Activated CD4-positive, alpha-beta T cell treated with anti-CD3 and anti-CD28 coated beads, Interleukin-2, amount 50 U/mL, for 1 hour (primary cell): ENCODE results near the gene DRAM2.
"Not testable (repeated sequence)": the region's sequence is repeated elsewhere in the genome, so short reads cannot be mapped to it uniquely, and the experiment has no call there.

Experiments used
- DNase-seq: peaks from one replicate; pipeline ENCODE4 v3.0.0-alpha.2; 2020

The DRAM2 gene

GRCh38 chr1:111141245-111142220, 1.6 kb upstream of the DRAM2 start:
- DNase-seq, result no peak

GRCh38 chr1:111140680-111140967, 731 bp upstream of the DRAM2 start:
- no peak for DNase-seq

GRCh38 chr1:111139324-111139955, 453 bp downstream of the DRAM2 start:
- DNase-seq, result peak; percentile 19

- no peak for DNase-seq
Observed at GRCh38 chr1:111133866-111134265, 6.0 kb downstream of the DRAM2 start.

GRCh38 chr1:111131693-111132092, 8.2 kb downstream of the DRAM2 start:
- no peak for DNase-seq

GRCh38 chr1:111129376-111129775, 10.5 kb downstream of the DRAM2 start:
- DNase-seq, result no peak

- no peak for DNase-seq
Observed at GRCh38 chr1:111127923-111128643, 11.8 kb downstream of the DRAM2 start.

GRCh38 chr1:111126354-111126753, 13.5 kb downstream of the DRAM2 start:
- no peak for DNase-seq

GRCh38 chr1:111116496-111116895, 23.4 kb downstream of the DRAM2 start:
- DNase-seq, result no peak

GRCh38 chr1:111110197-111110899, 29.5 kb downstream of the DRAM2 start:
- no peak for DNase-seq

GRCh38 chr1:111104981-111105380, 34.9 kb downstream of the DRAM2 start:
- no peak for DNase-seq

- DNase-seq, result no peak
Observed at GRCh38 chr1:111101854-111102642, 37.8 kb downstream of the DRAM2 start.

GRCh38 chr1:111099289-111099688, 40.6 kb downstream of the DRAM2 start:
- DNase-seq, result no peak

- no peak for DNase-seq
Observed at GRCh38 chr1:111097356-111098099, 42.4 kb downstream of the DRAM2 start.

GRCh38 chr1:111095421-111095820, 44.5 kb downstream of the DRAM2 start:
- not testable (repeated sequence) for DNase-seq

- no peak for DNase-seq
Observed at GRCh38 chr1:111089638-111090037, 50.3 kb downstream of the DRAM2 start.

- DNase-seq, result no peak
Observed at GRCh38 chr1:111085676-111086075, 54.2 kb downstream of the DRAM2 start.

- no peak for DNase-seq
Observed at GRCh38 chr1:111084999-111085398, 54.9 kb downstream of the DRAM2 start.

- no peak for DNase-seq
Observed at GRCh38 chr1:111082421-111083203, 57.3 kb downstream of the DRAM2 start.

- DNase-seq, result not testable (repeated sequence)
Observed at GRCh38 chr1:111079329-111079728, 60.6 kb downstream of the DRAM2 start.

GRCh38 chr1:111077312-111077711, 62.6 kb downstream of the DRAM2 start:
- not testable (repeated sequence) for DNase-seq
